ENCODE results near the gene AGK.
"Not testable (repeated sequence)": the region's sequence is repeated elsewhere in the genome, so short reads cannot be mapped to it uniquely, and the experiment has no call there.

- TF ChIP-seq CTCF, POLR2A (IDR thresholded peaks at IDR 0.05): not testable (repeated sequence)
These were observed 96.5 kb downstream of the AGK start for GRCh38 chr7:141647701-141648100.
